HG02943 (cell line): Measurements from ENCODE around the gene SCNN1A.
"Not testable (repeated sequence)": the region's sequence is repeated elsewhere in the genome, so short reads cannot be mapped to it uniquely, and the experiment has no call there.

ENCODE experiments used
- ATAC-seq: cut with Tn5 transposase; IDR thresholded peaks from one replicate; pipeline ENCODE4 v1.9.1; 2021; ENCODE audit warnings: mild to moderate bottlenecking, low read depth, moderate library complexity; ENCODE audit not compliant: unreplicated experiment

Gene SCNN1A

GRCh38 chr12:6351622-6352021 lies 23.7 kb downstream of the SCNN1A start:
- no peak for ATAC-seq

GRCh38 chr12:6347367-6348338 lies 27.7 kb downstream of the SCNN1A start:
- no peak for ATAC-seq

GRCh38 chr12:6346942-6347341 lies 28.4 kb downstream of the SCNN1A start:
- no peak for ATAC-seq

GRCh38 chr12:6346235-6346832 lies 29.0 kb downstream of the SCNN1A start:
- no peak for ATAC-seq

GRCh38 chr12:6345319-6346091 lies 29.9 kb downstream of the SCNN1A start:
- no peak for ATAC-seq

GRCh38 chr12:6344101-6344660 lies 31.2 kb downstream of the SCNN1A start:
- ATAC-seq: not testable (repeated sequence)

- ATAC-seq: no peak
These were observed 31.8 kb downstream of the SCNN1A start for GRCh38 chr12:6343518-6343917.

GRCh38 chr12:6342140-6342889 lies 33.0 kb downstream of the SCNN1A start:
- no peak for ATAC-seq

- no peak for ATAC-seq
These were observed 33.8 kb downstream of the SCNN1A start, which contains the start of gene TNFRSF1A for GRCh38 chr12:6341417-6342139. TSS of gene TNFRSF1A (minus strand) at chr12:6342076. CDS start at chr12:6341814, 262 bp downstream.

GRCh38 chr12:6340745-6341416 lies 34.5 kb downstream of the SCNN1A start:
- no peak for ATAC-seq

GRCh38 chr12:6340032-6340638 lies 35.2 kb downstream of the SCNN1A start:
- no peak for ATAC-seq

GRCh38 chr12:6338955-6339354 lies 36.4 kb downstream of the SCNN1A start:
- no peak for ATAC-seq

- ATAC-seq: not testable (repeated sequence)
These were observed 36.8 kb downstream of the SCNN1A start for GRCh38 chr12:6338536-6338935.

- ATAC-seq: no peak
These were observed 37.4 kb downstream of the SCNN1A start for GRCh38 chr12:6337958-6338433.

GRCh38 chr12:6336889-6337853 lies 38.2 kb downstream of the SCNN1A start:
- ATAC-seq: no peak

GRCh38 chr12:6336079-6336888 lies 39.1 kb downstream of the SCNN1A start:
- no peak for ATAC-seq
